Activated T-helper 2 cell treated with anti-CD3 and anti-CD28 coated beads, Interferon-gamma antibody, Interleukin-2, Interleukin-4, amounts not matched to agents 10 μg/mL and 5 μg/mL and 100 μg/mL, durations not matched to agents 14 hours and 24 hours and 36 hours (primary cell): ENCODE data around the gene CNTD1. TPM values are rescaled to one million over a fixed set of nuclear protein-coding genes. Genes with fewer than 3 reads are reported as not detected.
"Not testable (repeated sequence)": the region's sequence is repeated elsewhere in the genome, so short reads cannot be mapped to it uniquely, and the experiment has no call there.

Experiments used
- DNase-seq: peaks from one replicate; pipeline ENCODE4 v3.0.0; 2021; ENCODE audit warnings: low spot score
- H3K27ac Mint-ChIP-seq: one replicate; pipeline ENCODE4 v1.8.0; 2021; ENCODE audit warnings: mixed read lengths
- H3K27me3 Mint-ChIP-seq: one replicate; pipeline ENCODE4 v1.8.0; 2021; ENCODE audit warnings: low read depth, mixed read lengths
- H3K36me3 Mint-ChIP-seq: one replicate; pipeline ENCODE4 v1.8.0; 2021; ENCODE audit warnings: low read depth, mixed read lengths
- H3K4me1 Mint-ChIP-seq: one replicate; pipeline ENCODE4 v1.8.0; 2021; ENCODE audit warnings: low read depth, mixed read lengths
- H3K4me3 Mint-ChIP-seq: one replicate; pipeline ENCODE4 v1.8.0; 2021; ENCODE audit warnings: low read depth, mild to moderate bottlenecking, moderate library complexity, mixed read lengths
- H3K9me3 Mint-ChIP-seq: one replicate; pipeline ENCODE4 v1.8.0; 2021; ENCODE audit warnings: mixed read lengths
- intact Hi-C: fragments of 100-400 bp; cut with micrococcal nuclease; formaldehyde crosslinking; loops from one replicate; pipeline ENCODE4 v1.15.1; 2023
- total RNA-seq: library from RNA; stranded (reverse); gene quantifications from 2 replicates; pipeline ENCODE4 v1.2.3, GENCODE V29; 2022

CNTD1 gene
- total RNA-seq, 1 donor from 2014 or later = 0.09 TPM

DNA sequence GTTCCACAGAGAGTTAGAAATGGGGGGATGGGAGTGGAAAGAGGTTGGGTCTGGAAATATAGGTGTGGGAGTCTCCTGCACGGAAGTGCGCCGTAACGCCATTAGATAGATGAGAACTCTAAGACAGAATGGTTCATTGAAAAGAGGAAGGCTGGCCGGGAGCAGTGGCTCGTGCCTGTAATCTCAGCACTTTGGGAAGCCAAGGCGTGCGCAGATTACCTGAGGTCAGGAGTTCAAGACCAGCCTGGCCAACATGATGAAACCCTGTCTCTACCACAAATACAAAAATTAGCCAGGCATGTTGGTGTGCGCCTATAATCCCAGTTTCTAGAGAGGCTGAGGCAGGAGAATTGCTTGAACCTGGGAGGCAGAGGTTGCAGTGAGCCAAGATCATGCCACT lies 30.7 kb upstream of the CNTD1 start:
- intact Hi-C loops, H3K36me3 Mint-ChIP-seq, DNase-seq, H3K4me3 Mint-ChIP-seq, H3K4me1 Mint-ChIP-seq, H3K27ac Mint-ChIP-seq, H3K9me3 Mint-ChIP-seq: not testable (repeated sequence)
- H3K27me3 Mint-ChIP-seq = peaks cover 24% of the 10 kb centered on the region

DNA sequence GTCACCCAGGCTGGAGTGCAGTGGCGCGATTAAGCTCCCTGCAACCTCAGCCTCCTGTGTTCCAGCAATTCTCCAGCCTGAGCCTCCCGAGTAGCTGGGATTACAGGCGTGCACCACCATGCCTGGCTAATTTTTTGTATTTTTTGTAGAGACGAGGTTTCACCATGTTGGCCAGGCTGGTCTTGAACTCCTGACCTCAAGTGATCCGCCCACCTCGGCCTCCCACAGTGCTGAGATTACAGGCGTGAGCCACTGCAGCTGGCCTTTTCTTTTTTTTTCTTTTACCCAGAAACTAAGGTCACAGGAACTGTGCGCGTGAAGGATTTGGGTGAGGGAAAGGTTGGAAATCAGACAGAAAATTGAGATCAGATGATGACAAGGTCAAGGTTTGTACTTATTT lies 28.7 kb upstream of the CNTD1 start:
- H3K4me3 Mint-ChIP-seq, DNase-seq, intact Hi-C loops, H3K36me3 Mint-ChIP-seq, H3K9me3 Mint-ChIP-seq, H3K27ac Mint-ChIP-seq: not testable (repeated sequence)
- peaks cover 15% of the 10 kb centered on the region for H3K27me3 Mint-ChIP-seq
- H3K4me1 Mint-ChIP-seq = peaks cover 14% of the 10 kb centered on the region

DNA sequence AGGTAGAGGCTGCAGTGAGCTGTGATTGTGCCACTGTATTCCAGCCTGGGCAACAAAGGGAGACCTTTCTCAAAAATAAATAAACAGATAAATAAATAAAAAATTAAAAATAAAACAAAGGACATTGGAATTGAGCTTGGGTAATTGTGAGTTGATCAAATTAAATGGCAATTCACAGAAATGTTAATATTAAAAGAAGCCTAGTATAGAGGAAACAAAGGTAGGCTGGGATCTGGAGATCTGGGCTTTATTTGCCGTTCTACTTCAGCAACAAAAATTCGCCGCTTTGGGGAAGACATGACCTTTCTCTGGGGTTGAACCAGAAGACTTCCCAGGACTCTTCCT lies 25.7 kb upstream of the CNTD1 start:
- intact Hi-C loops = no loop called here

DNA sequence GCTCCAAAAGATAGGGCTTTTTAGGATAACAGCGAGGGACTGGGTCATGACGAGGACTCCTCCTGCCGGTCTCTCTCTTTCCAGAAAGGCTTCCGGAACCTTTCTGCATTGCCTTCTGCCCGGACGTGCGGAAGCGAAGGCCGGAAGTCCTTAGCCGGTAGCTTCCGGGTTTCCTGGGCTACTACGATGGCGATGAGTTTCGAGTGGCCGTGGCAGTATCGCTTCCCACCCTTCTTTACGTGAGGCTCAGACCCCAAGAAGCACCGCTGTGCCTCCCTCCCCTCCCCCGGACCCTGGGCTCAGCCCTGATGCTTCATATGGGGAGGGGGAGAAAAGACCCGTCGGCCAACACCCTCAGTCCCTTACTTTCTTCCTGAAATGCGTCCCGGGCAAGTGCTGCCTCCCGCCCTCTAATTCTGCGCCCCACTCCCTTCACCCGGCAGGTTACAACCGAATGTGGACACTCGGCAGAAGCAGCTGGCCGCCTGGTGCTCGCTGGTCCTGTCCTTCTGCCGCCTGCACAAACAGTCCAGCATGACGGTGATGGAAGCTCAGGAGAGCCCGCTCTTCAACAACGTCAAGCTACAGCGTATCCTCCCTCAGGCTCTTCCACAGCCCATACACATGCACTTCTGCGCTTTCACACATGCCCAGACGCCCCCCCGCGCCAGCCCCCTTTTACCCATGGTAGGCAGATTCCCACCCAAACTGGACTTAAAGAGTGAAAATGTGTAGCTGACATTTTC lies 25.2 kb upstream of the CNTD1 start, which contains the start of gene VPS25:
Gene VPS25, plus strand, starts transcription at position 160 of the 746 bp plus-strand sequence. Its CDS starts 27 bp downstream, at position 187.
- H3K27ac Mint-ChIP-seq = peak within 1 kb of the TSS; percentile 93
- intact Hi-C loops = no loop called here
- peaks cover 19% of the 10 kb centered on the region for H3K4me1 Mint-ChIP-seq
- peak; percentile 68 for DNase-seq
- H3K9me3 Mint-ChIP-seq = no peaks in the 10 kb centered on the region
- no peaks in the 10 kb centered on the region for H3K27me3 Mint-ChIP-seq
- H3K36me3 Mint-ChIP-seq = peaks cover 32% of the 10 kb centered on the region
- H3K4me3 Mint-ChIP-seq = peak within 1 kb of the TSS; percentile 98

More for the DNA sequence above, 25.7 kb upstream of the CNTD1 start:
- H3K27me3 Mint-ChIP-seq = peaks cover 3% of the 10 kb centered on the region
- peak overlapping the region; percentile 93 for H3K27ac Mint-ChIP-seq
- H3K4me3 Mint-ChIP-seq = peak overlapping the region; percentile 98
- H3K36me3 Mint-ChIP-seq = peaks cover 26% of the 10 kb centered on the region
- H3K4me1 Mint-ChIP-seq = peaks cover 19% of the 10 kb centered on the region
- DNase-seq = no peak
- no peaks in the 10 kb centered on the region for H3K9me3 Mint-ChIP-seq

DNA sequence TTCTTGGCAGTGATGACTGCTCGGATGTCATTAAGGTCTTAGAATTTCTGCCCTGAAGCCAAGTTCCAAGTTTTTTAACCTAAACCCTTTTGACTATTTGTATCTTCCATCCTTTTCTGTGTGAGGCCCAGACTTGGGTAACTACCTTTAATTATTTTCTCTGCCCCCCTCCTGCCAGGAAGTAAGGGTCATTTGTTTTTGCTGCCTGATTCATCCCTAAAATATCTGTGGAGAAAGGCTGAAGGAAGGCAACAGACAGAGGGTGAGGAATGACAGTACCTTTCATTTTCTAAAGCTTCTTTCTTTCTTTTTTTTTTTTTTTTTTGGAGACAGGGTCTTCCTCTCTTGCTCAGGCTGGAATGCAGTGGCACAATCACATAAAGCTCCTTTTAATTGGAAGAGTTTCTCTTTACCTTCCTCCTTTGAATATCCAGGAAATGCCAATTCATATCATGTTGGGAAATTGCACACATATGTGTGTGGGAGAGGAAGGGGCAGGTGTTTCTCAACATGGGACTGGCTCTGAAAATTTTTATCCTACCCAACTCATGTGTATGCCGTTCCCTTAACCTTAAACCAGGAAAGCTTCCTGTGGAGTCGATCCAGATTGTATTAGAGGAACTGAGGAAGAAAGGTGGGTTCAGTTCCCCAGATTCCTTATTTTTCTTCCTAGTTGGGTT lies 24.5 kb upstream of the CNTD1 start:
- H3K4me1 Mint-ChIP-seq = peaks cover 19% of the 10 kb centered on the region
- peaks cover 35% of the 10 kb centered on the region for H3K36me3 Mint-ChIP-seq
- intact Hi-C loops = no loop called here

DNA sequence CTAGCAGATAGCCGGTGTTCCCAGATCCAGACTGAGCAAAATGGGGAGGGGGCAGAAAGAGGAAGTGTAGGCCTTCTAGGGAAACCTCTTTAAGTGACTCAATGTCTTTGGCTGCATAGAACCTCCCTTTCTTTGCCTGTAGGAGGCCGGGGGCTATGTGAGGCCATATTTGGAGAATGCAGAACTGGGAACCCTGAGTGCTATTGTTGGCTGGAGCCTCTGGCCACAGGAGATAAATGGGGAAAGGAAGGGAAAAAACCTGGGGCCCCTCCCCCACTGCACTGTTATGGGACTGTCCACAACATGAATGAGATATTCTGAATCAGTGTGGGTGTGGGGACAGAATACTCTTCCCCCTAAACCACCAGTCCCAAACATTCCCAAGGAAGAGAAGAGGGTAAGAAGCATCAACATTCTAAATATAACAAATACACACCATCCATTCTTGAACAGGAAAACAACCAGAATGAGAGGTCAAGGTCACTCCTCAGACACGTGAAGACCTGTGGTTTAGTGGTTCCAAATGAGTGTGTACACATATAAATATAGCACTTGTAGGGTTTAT lies 23.0 kb upstream of the CNTD1 start:
- peak overlapping the region; percentile 19 for H3K4me3 Mint-ChIP-seq
- H3K9me3 Mint-ChIP-seq = no peaks in the 10 kb centered on the region
- intact Hi-C loops = no loop called here
- DNase-seq = no peak
- peaks cover 5% of the 10 kb centered on the region for H3K27me3 Mint-ChIP-seq
- H3K36me3 Mint-ChIP-seq = peaks cover 42% of the 10 kb centered on the region
- H3K27ac Mint-ChIP-seq = no peak overlapping the region
- H3K4me1 Mint-ChIP-seq = peaks cover 19% of the 10 kb centered on the region

More for the DNA sequence above, 24.5 kb upstream of the CNTD1 start:
- H3K4me3 Mint-ChIP-seq = peak overlapping the region; percentile 98
- peak overlapping the region; percentile 93 for H3K27ac Mint-ChIP-seq
- DNase-seq = no peak
- H3K27me3 Mint-ChIP-seq = no peaks in the 10 kb centered on the region
- no peaks in the 10 kb centered on the region for H3K9me3 Mint-ChIP-seq

DNA sequence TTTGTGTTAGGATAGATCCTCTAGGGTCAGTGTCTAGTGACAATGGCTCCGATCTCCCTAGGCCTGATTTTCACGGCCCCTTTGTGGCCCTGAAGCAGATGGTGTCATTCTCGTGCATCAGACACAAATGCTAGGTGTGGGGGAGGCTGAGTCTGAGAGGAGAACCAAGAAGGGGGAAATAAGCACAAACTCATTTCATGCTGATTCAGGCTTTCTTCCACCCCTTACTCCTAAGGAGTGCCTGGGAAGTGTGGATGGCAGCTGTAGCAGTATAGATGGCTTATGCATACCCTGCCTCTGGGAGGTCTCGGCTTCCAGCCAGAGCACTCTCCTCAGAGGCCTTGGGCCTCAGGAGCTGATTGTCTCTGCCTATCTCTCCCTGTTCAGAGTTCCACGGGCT lies 20.1 kb upstream of the CNTD1 start:
- H3K36me3 Mint-ChIP-seq = peaks cover 42% of the 10 kb centered on the region
- H3K4me3 Mint-ChIP-seq = no peak overlapping the region
- intact Hi-C loops = no loop called here
- H3K27ac Mint-ChIP-seq = no peak overlapping the region
- peaks cover 28% of the 10 kb centered on the region for H3K27me3 Mint-ChIP-seq
- no peaks in the 10 kb centered on the region for H3K9me3 Mint-ChIP-seq
- no peak for DNase-seq
- peaks cover 16% of the 10 kb centered on the region for H3K4me1 Mint-ChIP-seq

DNA sequence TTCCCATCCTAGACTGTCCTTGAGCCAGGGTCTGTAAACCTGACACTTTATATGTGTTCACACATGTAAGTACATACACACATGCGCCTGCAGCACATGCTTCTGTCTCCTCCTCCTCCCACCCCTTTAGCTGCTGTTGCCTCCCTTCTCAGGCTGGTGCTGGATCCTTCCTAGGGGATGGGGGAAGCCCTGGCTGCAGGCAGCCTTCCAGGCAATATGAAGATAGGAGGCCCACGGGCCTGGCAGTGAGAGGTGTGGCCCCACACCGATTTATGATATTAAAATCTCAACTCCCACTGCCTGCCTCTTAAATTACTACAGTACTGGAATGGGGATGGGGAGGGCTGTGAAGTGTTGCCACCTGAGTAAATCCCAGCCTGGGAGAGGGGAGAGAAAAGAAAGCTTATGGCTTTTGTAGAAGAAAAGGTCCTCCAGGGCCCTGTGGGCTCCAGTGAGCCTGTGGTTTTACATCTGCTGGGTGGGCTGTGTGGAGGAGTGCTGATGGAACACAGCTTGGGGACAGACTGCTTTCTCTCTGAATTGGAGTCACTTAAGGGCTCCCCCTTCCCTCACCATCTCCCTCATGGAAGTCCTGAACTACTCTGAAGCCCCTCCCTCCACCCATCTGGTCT lies 19.2 kb upstream of the CNTD1 start:
- intact Hi-C loops = no loop called here
- H3K36me3 Mint-ChIP-seq = peaks cover 42% of the 10 kb centered on the region
- no peak overlapping the region for H3K4me3 Mint-ChIP-seq

DNA sequence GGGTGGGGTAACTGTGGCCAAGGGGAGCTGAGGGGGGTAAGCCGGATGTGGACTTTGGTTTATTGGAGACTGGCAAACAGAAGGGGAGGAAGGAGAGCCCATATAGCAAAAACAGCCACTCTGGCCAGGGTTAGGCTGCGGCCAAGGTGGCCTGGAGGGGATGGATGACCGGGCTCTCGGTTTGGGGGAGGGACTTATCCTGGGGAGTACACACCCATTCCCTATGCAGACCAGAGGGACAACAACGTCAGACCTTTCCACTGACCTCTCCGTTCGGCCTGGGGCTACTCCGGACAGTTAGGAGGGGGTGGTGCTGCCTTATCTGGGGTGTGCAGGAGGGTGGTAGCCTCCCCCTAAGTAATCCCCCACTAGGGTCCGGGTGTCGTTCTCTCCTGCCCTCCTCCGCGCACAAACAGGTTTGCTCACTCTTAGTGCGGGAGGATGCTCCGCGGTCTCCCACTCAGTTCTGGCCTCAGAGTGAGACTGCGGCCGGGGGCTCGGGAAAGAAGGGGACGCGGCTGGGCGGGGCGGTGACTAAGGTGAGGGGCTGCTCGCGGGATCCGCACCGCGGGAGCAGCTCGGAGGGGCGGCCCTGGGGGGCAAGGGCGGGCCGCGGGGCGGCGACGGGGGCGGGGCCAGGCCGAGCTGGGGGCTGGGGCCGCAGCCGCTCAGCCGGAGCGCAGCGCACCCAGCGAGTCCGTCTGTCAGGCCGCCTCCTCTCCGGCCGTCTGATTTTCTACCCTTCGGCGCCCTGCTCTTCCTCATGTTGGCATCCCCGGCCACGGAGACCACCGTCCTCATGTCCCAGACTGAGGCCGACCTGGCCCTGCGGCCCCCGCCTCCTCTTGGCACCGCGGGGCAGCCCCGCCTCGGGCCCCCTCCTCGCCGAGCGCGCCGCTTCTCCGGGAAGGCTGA lies 18.5 kb upstream of the CNTD1 start, which contains the start of gene WNK4:
Gene WNK4, plus strand, starts transcription at position 675 of the 915 bp plus-strand sequence. Its CDS starts 89 bp downstream, at position 764.
- no peaks in the 10 kb centered on the region for H3K9me3 Mint-ChIP-seq
- H3K36me3 Mint-ChIP-seq = peaks cover 36% of the 10 kb centered on the region
- intact Hi-C loops = loop anchor here (5.0 kb wide), 1 partner anchor 103 kb away; the partner anchor contains the start of gene PLEKHH3
- no peak within 1 kb of the TSS for H3K4me3 Mint-ChIP-seq
- no peak within 1 kb of the TSS for H3K27ac Mint-ChIP-seq
- no peak for DNase-seq
- peaks cover 43% of the 10 kb centered on the region for H3K27me3 Mint-ChIP-seq
- H3K4me1 Mint-ChIP-seq = peaks cover 11% of the 10 kb centered on the region

More for the DNA sequence above, 19.2 kb upstream of the CNTD1 start:
- Mint-ChIP-seq H3K27ac (no peak overlapping the region), H3K4me1 (peaks cover 12% of the 10 kb centered on the region), H3K9me3 (no peaks in the 10 kb centered on the region), H3K27me3 (peaks cover 36% of the 10 kb centered on the region)
- no peak for DNase-seq

DNA sequence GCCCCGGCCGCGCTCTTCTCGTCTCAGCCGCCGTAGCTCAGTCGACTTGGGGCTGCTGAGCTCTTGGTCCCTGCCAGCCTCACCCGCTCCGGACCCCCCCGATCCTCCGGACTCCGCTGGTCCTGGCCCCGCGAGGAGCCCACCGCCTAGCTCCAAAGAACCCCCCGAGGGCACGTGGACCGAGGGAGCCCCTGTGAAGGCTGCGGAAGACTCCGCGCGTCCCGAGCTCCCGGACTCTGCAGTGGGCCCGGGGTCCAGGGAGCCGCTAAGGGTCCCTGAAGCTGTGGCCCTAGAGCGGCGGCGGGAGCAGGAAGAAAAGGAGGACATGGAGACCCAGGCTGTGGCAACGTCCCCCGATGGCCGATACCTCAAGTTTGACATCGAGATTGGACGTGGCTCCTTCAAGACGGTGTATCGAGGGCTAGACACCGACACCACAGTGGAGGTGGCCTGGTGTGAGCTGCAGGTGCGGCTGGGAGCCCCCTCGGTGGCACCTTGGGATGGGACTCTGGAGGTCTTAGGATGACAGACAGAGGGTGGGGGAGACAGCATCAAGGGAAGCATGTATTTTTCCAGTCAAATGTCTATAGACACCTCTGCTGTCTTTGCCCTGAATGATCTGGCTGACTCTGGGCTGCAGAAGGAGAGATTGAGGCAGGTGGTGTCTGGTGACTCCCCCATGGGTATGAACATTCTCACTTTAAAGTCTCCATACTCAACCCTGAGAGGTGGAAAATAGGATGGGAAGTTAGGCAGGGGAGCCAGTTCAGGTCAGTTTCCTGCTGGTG lies 17.6 kb upstream of the CNTD1 start:
- DNase-seq = no peak
- intact Hi-C loops = loop anchor here (5.0 kb wide), 1 partner anchor 104 kb away; the partner anchor contains the start of gene PLEKHH3
- H3K9me3 Mint-ChIP-seq = no peaks in the 10 kb centered on the region
- no peak overlapping the region for H3K27ac Mint-ChIP-seq
- peaks cover 28% of the 10 kb centered on the region for H3K36me3 Mint-ChIP-seq
- peaks cover 49% of the 10 kb centered on the region for H3K27me3 Mint-ChIP-seq
- peaks cover 11% of the 10 kb centered on the region for H3K4me1 Mint-ChIP-seq
- no peak overlapping the region for H3K4me3 Mint-ChIP-seq

DNA sequence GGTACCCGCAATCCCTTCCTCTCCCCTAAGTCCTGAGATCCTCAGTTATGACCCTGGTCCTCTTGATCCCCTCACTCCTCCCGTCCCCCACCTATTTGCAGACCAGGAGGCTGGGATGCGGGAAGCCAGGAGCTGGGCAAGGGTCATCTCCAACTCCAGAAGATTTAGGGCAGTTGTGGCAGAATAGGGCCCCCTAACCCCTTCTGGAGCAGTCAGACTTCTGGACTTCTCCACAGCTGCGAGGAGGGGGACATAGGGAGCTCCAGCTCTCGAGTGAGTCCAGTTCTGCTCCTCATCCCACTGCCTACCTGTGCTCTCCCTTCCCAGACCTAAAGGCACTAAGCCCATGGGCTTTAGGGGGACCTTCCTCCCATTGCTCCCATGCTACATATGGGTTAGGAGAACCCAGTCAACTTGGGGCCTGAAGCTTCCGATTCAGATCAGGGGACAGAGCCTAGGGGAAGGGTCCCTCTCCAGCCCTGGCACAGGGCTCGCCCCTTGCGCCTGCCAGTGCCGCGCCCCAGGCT lies 17.0 kb upstream of the CNTD1 start:
- H3K4me3 Mint-ChIP-seq = no peak overlapping the region
- no peak overlapping the region for H3K27ac Mint-ChIP-seq
- no peaks in the 10 kb centered on the region for H3K9me3 Mint-ChIP-seq
- H3K27me3 Mint-ChIP-seq = peaks cover 53% of the 10 kb centered on the region
- peaks cover 11% of the 10 kb centered on the region for H3K4me1 Mint-ChIP-seq
- intact Hi-C loops = loop anchor here (5.0 kb wide), 1 partner anchor 104 kb away; the partner anchor contains the start of gene PLEKHH3
- no peak for DNase-seq
- H3K36me3 Mint-ChIP-seq = peaks cover 23% of the 10 kb centered on the region
